ENCODE data around the gene LUZP2. TPM values are rescaled to one million over a fixed set of nuclear protein-coding genes. Genes with fewer than 3 reads are reported as not detected.

LUZP2 gene
- total RNA-seq, 1 donor from 2014 or later = 0.96 TPM

GRCh38 chr11:24617856-24618255 is 121.0 kb downstream of the LUZP2 start:
- Mint-ChIP-seq H3K27ac (ENCODE audit: unreplicated experiment) (no peak overlapping the region), H3K9me3 (ENCODE audit: unreplicated experiment) (no peaks in the 10 kb centered on the region), H3K4me3 (ENCODE audit: unreplicated experiment) (no peak overlapping the region), H3K36me3 (ENCODE audit: unreplicated experiment) (no peaks in the 10 kb centered on the region), H3K4me1 (ENCODE audit: low read depth, unreplicated experiment) (peaks cover 8% of the 10 kb centered on the region), H3K27me3 (ENCODE audit: unreplicated experiment) (no peaks in the 10 kb centered on the region)
- no peak for TF ChIP-seq CTCF (IDR thresholded peaks at IDR 0.05; ENCODE audit: partially characterized antibody, unreplicated experiment)
- no peak for DNase-seq

GRCh38 chr11:24619900-24620299 is 123.0 kb downstream of the LUZP2 start:
- peaks cover 10% of the 10 kb centered on the region for H3K4me1 Mint-ChIP-seq (ENCODE audit: low read depth, unreplicated experiment)
- no peaks in the 10 kb centered on the region for H3K27me3 Mint-ChIP-seq (ENCODE audit: unreplicated experiment)
- no peaks in the 10 kb centered on the region for H3K9me3 Mint-ChIP-seq (ENCODE audit: unreplicated experiment)
- no peak overlapping the region for H3K4me3 Mint-ChIP-seq (ENCODE audit: unreplicated experiment)
- H3K27ac Mint-ChIP-seq (ENCODE audit: unreplicated experiment) = no peak overlapping the region
- H3K36me3 Mint-ChIP-seq (ENCODE audit: unreplicated experiment) = no peaks in the 10 kb centered on the region
- DNase-seq = no peak
- TF ChIP-seq CTCF (IDR thresholded peaks at IDR 0.05; ENCODE audit: partially characterized antibody, unreplicated experiment) = no peak

- Mint-ChIP-seq H3K4me3 (ENCODE audit: unreplicated experiment) (no peak overlapping the region), H3K4me1 (ENCODE audit: low read depth, unreplicated experiment) (peaks cover 20% of the 10 kb centered on the region), H3K27me3 (ENCODE audit: unreplicated experiment) (no peaks in the 10 kb centered on the region), H3K27ac (ENCODE audit: unreplicated experiment) (no peak overlapping the region), H3K9me3 (ENCODE audit: unreplicated experiment) (no peaks in the 10 kb centered on the region), H3K36me3 (ENCODE audit: unreplicated experiment) (no peaks in the 10 kb centered on the region)
- no peak for TF ChIP-seq CTCF (IDR thresholded peaks at IDR 0.05; ENCODE audit: partially characterized antibody, unreplicated experiment)
- DNase-seq = no peak
Observed at GRCh38 chr11:24622262-24622661, 125.4 kb downstream of the LUZP2 start.

- DNase-seq = no peak
- no peaks in the 10 kb centered on the region for H3K36me3 Mint-ChIP-seq (ENCODE audit: unreplicated experiment)
- TF ChIP-seq CTCF (IDR thresholded peaks at IDR 0.05; ENCODE audit: partially characterized antibody, unreplicated experiment) = no peak
- H3K27me3 Mint-ChIP-seq (ENCODE audit: unreplicated experiment) = no peaks in the 10 kb centered on the region
- peaks cover 20% of the 10 kb centered on the region for H3K4me1 Mint-ChIP-seq (ENCODE audit: low read depth, unreplicated experiment)
- H3K9me3 Mint-ChIP-seq (ENCODE audit: unreplicated experiment) = no peaks in the 10 kb centered on the region
- no peak overlapping the region for H3K27ac Mint-ChIP-seq (ENCODE audit: unreplicated experiment)
- no peak overlapping the region for H3K4me3 Mint-ChIP-seq (ENCODE audit: unreplicated experiment)
Observed at GRCh38 chr11:24623121-24623520, 126.3 kb downstream of the LUZP2 start.

- TF ChIP-seq CTCF (IDR thresholded peaks at IDR 0.05; ENCODE audit: partially characterized antibody, unreplicated experiment) = no peak
- H3K4me3 Mint-ChIP-seq (ENCODE audit: unreplicated experiment) = no peak overlapping the region
Observed at GRCh38 chr11:24624432-24624831, 127.6 kb downstream of the LUZP2 start.

More at GRCh38 chr11:24624432-24624831, 127.6 kb downstream of the LUZP2 start:
- Mint-ChIP-seq H3K4me1 (ENCODE audit: low read depth, unreplicated experiment) (peaks cover 20% of the 10 kb centered on the region), H3K36me3 (ENCODE audit: unreplicated experiment) (no peaks in the 10 kb centered on the region), H3K9me3 (ENCODE audit: unreplicated experiment) (no peaks in the 10 kb centered on the region), H3K27ac (ENCODE audit: unreplicated experiment) (no peak overlapping the region), H3K27me3 (ENCODE audit: unreplicated experiment) (no peaks in the 10 kb centered on the region)
- no peak for DNase-seq
